GM12878 (cell line): ENCODE data around the gene TMEM9B. TPM values are rescaled to one million over a fixed set of nuclear protein-coding genes. Genes with fewer than 3 reads are reported as not detected.

Experiments
- ATF2 ChIP-seq: IDR thresholded peaks from 2 replicates; pipeline ENCODE4 v1.6.1; 2012; ENCODE audit warnings: low read length, inconsistent platforms
- BCLAF1 ChIP-seq: fragments of 450-650 bp; IDR thresholded peaks from 2 replicates; pipeline ENCODE4 v1.6.1; 2017; ENCODE audit warnings: antibody characterized with exemption, mild to moderate bottlenecking, moderate library complexity
- IRF5 ChIP-seq: fragments of 450-650 bp; IDR thresholded peaks from 2 replicates; pipeline ENCODE4 v1.6.1; 2017; ENCODE audit warnings: borderline replicate concordance
- KLF5 ChIP-seq: fragments of 450-650 bp; IDR thresholded peaks from 2 replicates; pipeline ENCODE4 v1.6.1; 2014; ENCODE audit warnings: mild to moderate bottlenecking; ENCODE audit not compliant: partially characterized antibody
- MLLT1 ChIP-seq: fragments of 450-650 bp; IDR thresholded peaks from 2 replicates; pipeline ENCODE4 v1.6.1; 2016; ENCODE audit warnings: mild to moderate bottlenecking
- MTA3 ChIP-seq: IDR thresholded peaks from 2 replicates; pipeline ENCODE4 v1.6.1; 2012; ENCODE audit warnings: low read length, inconsistent platforms, borderline replicate concordance
- SIN3A ChIP-seq: IDR thresholded peaks from 2 replicates; pipeline ENCODE4 v1.6.1; 2012; ENCODE audit warnings: low read depth, low read length, improper control_type of control experiment
- polyA plus RNA-seq, 11 experiments: library from polyadenylated mRNA; depleted of rRNA in 4 of 11; unstranded in 6 of 11; stranded (reverse) in 5 of 11; fragments of >200 nt; fragmentation: Nextera tagmentation in 4 of 11; fragmentation: Illumina TruSeq in 1 of 11; extraction: Ambion mirVana in 4 of 11; extraction: Trizol in 1 of 11; gene quantifications; 1 replicate in 1 of 11; 2 replicates in 10 of 11; pipeline versions ENCODE4 v1.2.1 to v1.2.3, GENCODE V29; 2011 to 2016; ENCODE audit warnings: inconsistent platforms in 2 of 11, missing spikeins in 2 of 11, low read depth in 1 of 11
- total RNA-seq, 4 experiments: library from RNA; depleted of rRNA in 3 of 4; stranded (reverse); fragments of >200 nt in 3 of 4; fragmentation: Illumina TruSeq in 1 of 4; extraction: Trizol in 1 of 4; gene quantifications; 2 replicates each; pipeline versions ENCODE4 v1.2.1 to v1.2.3, GENCODE V29; 2013 to 2021
- TF ChIP-seq, protein P1 (sequence below): IDR thresholded peaks from 2 replicates; pipeline ENCODE4 v1.6.1; 2011; ENCODE audit warnings: borderline replicate concordance, low read depth, mild to moderate bottlenecking, moderate library complexity, low read length; ENCODE audit not compliant: insufficient read depth, poor library complexity, severe bottlenecking

The TMEM9B gene
- total and polyA plus RNA-seq, 10 of the 15 experiments (the other 5 are each of a cell fraction or from before 2014, with no cell fraction given), result 11.5 to 54.0 (median 30.0) TPM

- TF ChIP-seq BCLAF1 (no peak), SIN3A (no peak), MLLT1 (no peak), IRF5 (no peak), ATF2 (no peak), MTA3 (no peak), KLF5 (no peak)
- TF ChIP-seq, protein P1, sequence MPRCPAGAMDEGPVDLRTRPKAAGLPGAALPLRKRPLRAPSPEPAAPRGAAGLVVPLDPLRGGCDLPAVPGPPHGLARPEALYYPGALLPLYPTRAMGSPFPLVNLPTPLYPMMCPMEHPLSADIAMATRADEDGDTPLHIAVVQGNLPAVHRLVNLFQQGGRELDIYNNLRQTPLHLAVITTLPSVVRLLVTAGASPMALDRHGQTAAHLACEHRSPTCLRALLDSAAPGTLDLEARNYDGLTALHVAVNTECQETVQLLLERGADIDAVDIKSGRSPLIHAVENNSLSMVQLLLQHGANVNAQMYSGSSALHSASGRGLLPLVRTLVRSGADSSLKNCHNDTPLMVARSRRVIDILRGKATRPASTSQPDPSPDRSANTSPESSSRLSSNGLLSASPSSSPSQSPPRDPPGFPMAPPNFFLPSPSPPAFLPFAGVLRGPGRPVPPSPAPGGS, result no peak
Measured at GRCh38 chr11:8917157-8917825, 47.0 kb downstream of the TMEM9B start (continued).
